Measurements from ENCODE around the gene IQCN.

The IQCN gene

DNA sequence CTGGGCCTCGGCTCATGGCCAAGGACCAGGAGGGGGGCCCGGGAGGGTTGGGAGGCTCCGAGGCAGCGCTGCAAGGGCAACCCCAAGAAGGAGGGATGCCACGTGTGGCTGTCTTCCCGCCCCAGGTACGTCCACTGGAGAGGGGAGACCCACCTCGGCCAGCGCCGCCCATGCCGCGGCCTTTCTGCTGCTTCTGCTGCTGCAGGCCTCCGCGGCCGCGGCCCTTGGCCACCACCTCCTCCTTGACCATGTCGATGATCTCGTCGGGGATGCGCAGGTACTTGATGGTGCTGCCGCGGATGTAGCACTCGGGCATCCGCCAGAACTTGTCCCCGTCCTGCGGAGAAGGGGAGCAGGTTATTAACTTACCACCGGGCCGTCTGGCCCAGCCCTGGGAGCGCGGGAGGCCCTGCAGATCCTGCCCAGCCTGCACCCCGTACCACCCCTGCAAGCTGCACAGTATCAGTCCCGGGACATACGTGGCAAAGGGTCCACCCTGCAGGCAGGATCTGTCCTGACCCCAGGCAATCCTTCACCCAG lies 35.3 kb upstream of the IQCN start:
- H3K9ac ChIP-seq (ENCODE audit: insufficient read length, low read depth) = no peak overlapping the region
- no peaks in the 10 kb centered on the region for H3K9me3 ChIP-seq (ENCODE audit: insufficient read depth, low read length)
- DNase-seq (ENCODE audit: low read depth, low spot score) = no peak
- no peak for TF ChIP-seq SUZ12 (IDR thresholded peaks at IDR 0.05; ENCODE audit: extremely low read depth, insufficient read depth, insufficient read length)
- no peak for TF ChIP-seq ZNF274 (IDR thresholded peaks at IDR 0.05; ENCODE audit: low read depth, low read length)
- no peak for TF ChIP-seq YY1 (IDR thresholded peaks at IDR 0.05; ENCODE audit: insufficient read depth, insufficient read length)
- no peak overlapping the region for H3K4me3 ChIP-seq (ENCODE audit: insufficient read length, low read depth)
- H3K4me1 ChIP-seq (ENCODE audit: insufficient read depth, insufficient read length) = peaks cover 27% of the 10 kb centered on the region
- H3K36me3 ChIP-seq (ENCODE audit: insufficient read depth, insufficient read length, low read length) = peaks cover 88% of the 10 kb centered on the region
- H3K27me3 ChIP-seq (ENCODE audit: insufficient read depth, insufficient read length) = no peaks in the 10 kb centered on the region

DNA sequence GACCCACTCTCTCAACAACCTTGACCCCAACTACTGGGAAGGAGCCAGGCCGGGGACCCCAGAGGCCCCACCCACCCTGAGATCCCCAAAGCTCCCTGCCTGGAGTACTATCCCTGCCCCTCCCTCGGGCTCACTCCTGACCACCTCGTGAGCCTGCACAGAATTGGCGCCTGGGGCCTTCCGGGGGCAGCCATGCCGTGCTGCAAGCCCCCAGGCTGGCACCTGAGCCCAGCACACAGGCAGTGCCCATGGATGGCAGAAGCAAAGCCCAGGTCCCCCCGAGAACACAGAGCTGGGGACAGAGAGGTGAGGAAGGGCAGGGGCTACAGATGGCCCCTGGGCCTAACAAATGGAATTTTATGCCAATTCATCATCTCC lies 34.7 kb upstream of the IQCN start:
- Histone ChIP-seq H3K9ac (ENCODE audit: insufficient read length, low read depth) (no peak overlapping the region), H3K27me3 (ENCODE audit: insufficient read depth, insufficient read length) (no peaks in the 10 kb centered on the region), H3K4me3 (ENCODE audit: insufficient read length, low read depth) (no peak overlapping the region), H3K36me3 (ENCODE audit: insufficient read depth, insufficient read length, low read length) (peaks cover 83% of the 10 kb centered on the region), H3K4me1 (ENCODE audit: insufficient read depth, insufficient read length) (peaks cover 27% of the 10 kb centered on the region), H3K9me3 (ENCODE audit: insufficient read depth, low read length) (no peaks in the 10 kb centered on the region)
- TF ChIP-seq YY1 (IDR thresholded peaks at IDR 0.05; ENCODE audit: insufficient read depth, insufficient read length) = no peak
- no peak for TF ChIP-seq SUZ12 (IDR thresholded peaks at IDR 0.05; ENCODE audit: extremely low read depth, insufficient read depth, insufficient read length)
- no peak for TF ChIP-seq ZNF274 (IDR thresholded peaks at IDR 0.05; ENCODE audit: low read depth, low read length)
- no peak for DNase-seq (ENCODE audit: low read depth, low spot score)

DNA sequence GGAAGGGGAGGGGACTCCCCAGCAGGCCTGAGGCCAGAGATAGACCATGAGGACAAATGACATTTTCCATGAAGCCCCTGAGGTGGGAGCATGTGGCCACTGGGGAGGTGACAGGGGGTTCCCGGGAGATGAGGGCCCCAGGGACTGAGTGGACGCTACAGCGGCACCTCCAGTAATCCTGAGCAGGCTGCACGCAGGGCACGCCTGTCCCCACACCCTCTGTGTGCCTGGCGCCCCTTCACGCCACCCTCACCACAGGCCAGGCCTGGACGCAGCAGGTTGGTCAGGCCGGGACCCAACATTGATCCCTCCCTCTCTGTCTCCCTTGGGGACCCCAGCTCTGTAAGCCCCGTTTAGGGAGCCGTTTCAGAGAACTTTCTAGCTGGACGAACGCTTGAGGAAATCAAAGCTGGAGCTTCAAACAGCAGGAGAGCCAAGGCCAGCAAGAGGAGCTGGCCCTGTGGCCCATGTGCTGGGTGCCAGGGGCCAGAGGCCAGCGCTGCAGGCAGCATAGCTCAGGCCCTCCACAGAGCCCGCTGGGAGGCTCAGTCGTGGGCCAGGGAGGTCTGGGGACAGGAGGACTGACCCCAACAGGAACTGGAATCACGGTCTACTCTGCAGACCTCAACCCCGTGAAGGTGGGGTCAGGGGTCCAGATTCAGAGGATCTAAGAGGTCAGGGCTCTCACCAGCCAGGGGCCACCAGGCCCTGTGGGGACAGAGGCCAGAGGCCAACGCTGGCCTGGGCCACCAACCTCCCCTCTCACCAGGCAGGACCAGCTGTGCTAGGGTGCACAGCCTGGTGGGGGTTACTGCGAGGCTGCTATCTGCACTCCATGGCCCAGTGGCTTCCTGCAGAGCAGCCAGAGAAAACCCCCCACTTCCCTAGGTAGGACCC lies 34.0 kb upstream of the IQCN start:
- Histone ChIP-seq H3K9me3 (ENCODE audit: insufficient read depth, low read length) (no peaks in the 10 kb centered on the region), H3K9ac (ENCODE audit: insufficient read length, low read depth) (peak overlapping the region; percentile 46), H3K4me1 (ENCODE audit: insufficient read depth, insufficient read length) (peaks cover 30% of the 10 kb centered on the region), H3K4me3 (ENCODE audit: insufficient read length, low read depth) (no peak overlapping the region), H3K27me3 (ENCODE audit: insufficient read depth, insufficient read length) (no peaks in the 10 kb centered on the region), H3K36me3 (ENCODE audit: insufficient read depth, insufficient read length, low read length) (peaks cover 76% of the 10 kb centered on the region)
- TF ChIP-seq ZNF274 (IDR thresholded peaks at IDR 0.05; ENCODE audit: low read depth, low read length) (no peak), YY1 (IDR thresholded peaks at IDR 0.05; ENCODE audit: insufficient read depth, insufficient read length) (no peak), SUZ12 (IDR thresholded peaks at IDR 0.05; ENCODE audit: extremely low read depth, insufficient read depth, insufficient read length) (no peak)
- DNase-seq (ENCODE audit: low read depth, low spot score) = no peak

DNA sequence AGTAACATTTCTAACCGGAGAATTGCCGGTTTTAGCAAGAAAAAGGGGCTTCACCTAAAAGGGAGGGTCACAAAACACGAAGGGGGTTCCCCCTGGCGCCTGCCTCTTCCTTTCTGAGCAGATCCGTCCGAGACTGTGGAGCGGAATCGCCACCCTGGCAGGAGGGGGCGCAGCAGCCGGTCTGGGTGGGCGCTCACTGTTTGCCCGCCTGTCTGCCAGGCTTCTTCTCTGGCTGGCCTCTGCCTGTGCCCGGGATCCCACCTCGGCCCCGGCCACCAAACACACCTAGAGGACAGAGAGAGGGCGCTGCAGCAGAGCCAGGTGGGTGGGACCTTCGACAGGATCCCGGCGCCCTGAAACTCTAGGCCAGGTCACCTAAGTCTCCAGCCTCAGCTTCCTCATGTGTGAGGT lies 33.0 kb upstream of the IQCN start:
- H3K4me3 ChIP-seq (ENCODE audit: insufficient read length, low read depth) = no peak overlapping the region
- peaks cover 28% of the 10 kb centered on the region for H3K4me1 ChIP-seq (ENCODE audit: insufficient read depth, insufficient read length)
- no peak overlapping the region for H3K9ac ChIP-seq (ENCODE audit: insufficient read length, low read depth)
- peaks cover 67% of the 10 kb centered on the region for H3K36me3 ChIP-seq (ENCODE audit: insufficient read depth, insufficient read length, low read length)
- H3K27me3 ChIP-seq (ENCODE audit: insufficient read depth, insufficient read length) = no peaks in the 10 kb centered on the region
- H3K9me3 ChIP-seq (ENCODE audit: insufficient read depth, low read length) = no peaks in the 10 kb centered on the region
- no peak for TF ChIP-seq ZNF274 (IDR thresholded peaks at IDR 0.05; ENCODE audit: low read depth, low read length)
- TF ChIP-seq SUZ12 (IDR thresholded peaks at IDR 0.05; ENCODE audit: extremely low read depth, insufficient read depth, insufficient read length) = no peak
- no peak for TF ChIP-seq YY1 (IDR thresholded peaks at IDR 0.05; ENCODE audit: insufficient read depth, insufficient read length)
- DNase-seq (ENCODE audit: low read depth, low spot score) = no peak

DNA sequence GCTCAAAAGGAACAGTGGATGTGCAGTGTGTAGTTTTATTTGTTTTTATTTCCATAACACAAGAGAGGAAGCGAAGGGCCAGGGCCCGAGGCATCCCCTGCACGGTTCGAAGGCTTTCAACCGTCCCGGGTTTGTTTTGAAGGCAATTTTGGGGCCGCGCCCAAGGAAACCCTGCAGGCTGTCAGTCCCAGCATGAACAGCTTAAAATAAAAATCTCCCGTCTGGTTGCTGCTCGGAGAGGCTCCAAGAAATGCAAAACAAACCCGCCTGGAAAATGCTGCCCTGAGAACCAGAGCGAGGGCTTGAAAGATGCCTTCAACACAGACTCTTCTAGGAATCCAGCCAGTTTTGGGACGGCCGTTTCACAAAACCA lies 32.6 kb upstream of the IQCN start:
- H3K9ac ChIP-seq (ENCODE audit: insufficient read length, low read depth) = peak overlapping the region; percentile 3
- H3K36me3 ChIP-seq (ENCODE audit: insufficient read depth, insufficient read length, low read length) = peaks cover 63% of the 10 kb centered on the region
- H3K9me3 ChIP-seq (ENCODE audit: insufficient read depth, low read length) = no peaks in the 10 kb centered on the region
- DNase-seq (ENCODE audit: low read depth, low spot score) = no peak
- peaks cover 28% of the 10 kb centered on the region for H3K4me1 ChIP-seq (ENCODE audit: insufficient read depth, insufficient read length)
- H3K4me3 ChIP-seq (ENCODE audit: insufficient read length, low read depth) = no peak overlapping the region
- H3K27me3 ChIP-seq (ENCODE audit: insufficient read depth, insufficient read length) = no peaks in the 10 kb centered on the region
- TF ChIP-seq SUZ12 (IDR thresholded peaks at IDR 0.05; ENCODE audit: extremely low read depth, insufficient read depth, insufficient read length) (no peak), YY1 (IDR thresholded peaks at IDR 0.05; ENCODE audit: insufficient read depth, insufficient read length) (no peak), ZNF274 (IDR thresholded peaks at IDR 0.05; ENCODE audit: low read depth, low read length) (no peak)

DNA sequence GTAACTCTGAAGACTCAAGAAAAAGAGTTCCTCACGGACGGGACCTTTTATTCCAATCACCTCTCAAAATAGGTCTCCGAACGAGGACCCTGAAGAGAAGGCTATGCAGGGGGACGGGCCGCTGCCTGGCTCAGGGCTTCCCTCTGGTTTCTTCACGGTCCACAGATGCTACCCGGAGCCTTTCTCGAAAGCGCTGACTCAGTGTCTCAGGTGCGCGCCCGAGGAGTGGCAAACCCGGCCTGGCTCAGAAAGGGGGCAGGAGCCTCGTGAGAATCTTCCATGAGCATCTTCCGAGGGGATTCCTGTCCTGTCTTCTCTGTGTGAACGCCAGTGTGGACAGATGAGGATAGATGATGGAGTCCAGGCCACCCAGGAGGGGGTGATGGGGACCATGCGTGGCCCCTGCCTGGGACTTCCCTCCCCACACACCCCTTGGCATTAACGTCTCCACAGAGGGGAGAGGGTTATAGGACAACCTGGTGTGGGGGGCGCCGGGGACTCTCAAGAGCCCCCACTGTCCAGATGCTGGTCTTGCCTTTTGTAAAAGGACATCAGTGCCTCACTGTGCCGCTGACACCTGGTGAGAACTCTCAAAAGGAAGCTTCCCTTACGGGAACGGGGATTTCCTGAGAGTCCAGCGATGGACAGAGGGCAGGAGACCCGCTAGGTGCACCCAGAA lies 32.1 kb upstream of the IQCN start:
- peaks cover 27% of the 10 kb centered on the region for H3K4me1 ChIP-seq (ENCODE audit: insufficient read depth, insufficient read length)
- no peak for DNase-seq (ENCODE audit: low read depth, low spot score)
- H3K9me3 ChIP-seq (ENCODE audit: insufficient read depth, low read length) = no peaks in the 10 kb centered on the region
- no peak overlapping the region for H3K4me3 ChIP-seq (ENCODE audit: insufficient read length, low read depth)
- H3K9ac ChIP-seq (ENCODE audit: insufficient read length, low read depth) = peak overlapping the region; percentile 3
- no peaks in the 10 kb centered on the region for H3K27me3 ChIP-seq (ENCODE audit: insufficient read depth, insufficient read length)
- TF ChIP-seq YY1 (IDR thresholded peaks at IDR 0.05; ENCODE audit: insufficient read depth, insufficient read length) = no peak
- TF ChIP-seq SUZ12 (IDR thresholded peaks at IDR 0.05; ENCODE audit: extremely low read depth, insufficient read depth, insufficient read length) = no peak
- TF ChIP-seq ZNF274 (IDR thresholded peaks at IDR 0.05; ENCODE audit: low read depth, low read length) = no peak
- peaks cover 57% of the 10 kb centered on the region for H3K36me3 ChIP-seq (ENCODE audit: insufficient read depth, insufficient read length, low read length)

Data from NT2/D1 (cell line).